Stimulated activated CD8-positive, alpha-beta memory T cell treated with anti-CD3 and anti-CD28 coated beads, Interleukin-2, amount 100 ng/mL, for 1 hour (primary cell): ENCODE results near the gene PREX1.

Source experiments
- DNase-seq, 2 donors: peaks; one replicate each; pipeline ENCODE4 v3.0.0-alpha.2; 2020; ENCODE audit warnings: low read depth in 2 of 2

The PREX1 gene

GRCh38 chr20:48736636-48737035 is 91.2 kb downstream of the PREX1 start:
- no peak for DNase-seq

- DNase-seq, result no peak
Observed at GRCh38 chr20:48736231-48736630, 91.6 kb downstream of the PREX1 start.

GRCh38 chr20:48735112-48735511 is 92.7 kb downstream of the PREX1 start:
- no peak for DNase-seq

- DNase-seq, result no peak
Observed at GRCh38 chr20:48734104-48734749, 93.6 kb downstream of the PREX1 start.

- no peak for DNase-seq
Observed at GRCh38 chr20:48733296-48733790, 94.5 kb downstream of the PREX1 start.

GRCh38 chr20:48732081-48732829 is 95.5 kb downstream of the PREX1 start:
- DNase-seq, result no peak

GRCh38 chr20:48731536-48731935 is 96.3 kb downstream of the PREX1 start:
- no peak for DNase-seq

GRCh38 chr20:48730977-48731376 is 96.8 kb downstream of the PREX1 start:
- no peak for DNase-seq

GRCh38 chr20:48729538-48729937 is 98.3 kb downstream of the PREX1 start:
- DNase-seq, result no peak

GRCh38 chr20:48728042-48728825 is 99.6 kb downstream of the PREX1 start:
- DNase-seq, result no peak

- DNase-seq, result no peak
Observed at GRCh38 chr20:48727226-48727625, 100.6 kb downstream of the PREX1 start.

- DNase-seq, result no peak
Observed at GRCh38 chr20:48725555-48725991, 102.2 kb downstream of the PREX1 start.

GRCh38 chr20:48724891-48725554 is 102.8 kb downstream of the PREX1 start:
- no peak for DNase-seq

GRCh38 chr20:48724382-48724781 is 103.4 kb downstream of the PREX1 start:
- DNase-seq, result no peak

GRCh38 chr20:48723308-48724264 is 104.2 kb downstream of the PREX1 start:
- no peak for DNase-seq

- no peak for DNase-seq
Observed at GRCh38 chr20:48722737-48723191, 105.0 kb downstream of the PREX1 start.

- no peak for DNase-seq
Observed at GRCh38 chr20:48722002-48722731, 105.6 kb downstream of the PREX1 start.

GRCh38 chr20:48721324-48722001 is 106.3 kb downstream of the PREX1 start:
- DNase-seq, result no peak

- DNase-seq, result no peak
Observed at GRCh38 chr20:48720256-48720985, 107.4 kb downstream of the PREX1 start.
